B cell (primary cell): ENCODE data around the gene DHRS4. TPM values are rescaled to one million over a fixed set of nuclear protein-coding genes. Genes with fewer than 3 reads are reported as not detected.
A peak's percentile ranks its signal among the peaks of the same experiment; 100 is the strongest.
"Not testable (repeated sequence)": the region's sequence is repeated elsewhere in the genome, so short reads cannot be mapped to it uniquely, and the experiment has no call there.

ENCODE experiments used
- ATAC-seq: fragments of 200-7000 bp; cut with Tn5 transposase; one replicate; pipeline ENCODE4 v1.10.0; 2021; ENCODE audit warnings: low read depth, mild to moderate bottlenecking, moderate number of reproducible peaks, moderate library complexity
- CTCF ChIA-PET: fragments of 350-600 bp; sonication (Branson Sonifier 250); formaldehyde crosslinking; loops from one replicate; lab custom pipeline; 2021; ENCODE audit warnings: antibody characterized with exemption, inconsistent platforms; lab: Charles Lee
- POLR2A ChIA-PET: fragments of 350-600 bp; sonication (Branson Sonifier 250); formaldehyde crosslinking; loops from one replicate; lab custom pipeline; 2021; ENCODE audit warnings: antibody characterized with exemption; lab: Charles Lee
- DNase-seq: peaks from one replicate; pipeline ENCODE4 v3.0.0; 2013
- H2AFZ ChIP-seq: 2 replicates; pipeline ENCODE4 v1.6.1; 2012; ENCODE audit warnings: mild to moderate bottlenecking, low read depth, low read length; ENCODE audit not compliant: insufficient read depth, poor library complexity, severe bottlenecking
- H3K27ac ChIP-seq, 2 donors: 1 replicate in 1 of 2; 2 replicates in 1 of 2; pipeline ENCODE4 v1.5.1; 2012 to 2013; ENCODE audit warnings: low read length in 2 of 2, mild to moderate bottlenecking in 2 of 2, moderate library complexity in 1 of 2
- H3K27me3 ChIP-seq, 4 experiments: fragments of 200-600 bp in 1 of 4; sonication (generic) in 1 of 4; replicated peaks in 1 of 4; 1 replicate in 2 of 4; 2 replicates in 2 of 4; pipeline versions ENCODE4 v1.6.1 to v1.7.0; 2013 to 2016; ENCODE audit warnings: low read length in 3 of 4, mild to moderate bottlenecking in 2 of 4, mixed read lengths in 1 of 4, moderate library complexity in 1 of 4; ENCODE audit not compliant: insufficient read depth in 4 of 4, control insufficient read depth in 3 of 4; ENCODE audit errors: control extremely low read depth in 1 of 4
- H3K36me3 ChIP-seq, 2 experiments: replicated peaks in 1 of 2; 1 replicate in 1 of 2; 2 replicates in 1 of 2; pipeline versions ENCODE4 v1.6.1 to v1.7.1; 2013; ENCODE audit warnings: low read length in 1 of 2; ENCODE audit not compliant: insufficient read depth in 2 of 2, control insufficient read depth in 1 of 2; ENCODE audit errors: control extremely low read depth in 1 of 2, extremely low read depth in 1 of 2
- H3K4me1 ChIP-seq, 2 donors: fragments of 200-600 bp in 1 of 2; sonication (generic) in 1 of 2; 1 replicate in 1 of 2; 2 replicates in 1 of 2; pipeline versions ENCODE4 v1.5.1 to v1.6.1; 2013 to 2017; ENCODE audit warnings: low read length in 2 of 2; ENCODE audit not compliant: control insufficient read depth in 2 of 2, insufficient read depth in 2 of 2
- H3K4me2 ChIP-seq: replicated peaks from 2 replicates; pipeline ENCODE3; 2012; ENCODE audit warnings: mild to moderate bottlenecking, low read depth, low read length; ENCODE audit not compliant: poor library complexity, severe bottlenecking
- H3K4me3 ChIP-seq, 5 experiments: fragments of 200-600 bp in 1 of 5; sonication (generic) in 1 of 5; 1 replicate in 3 of 5; 2 replicates in 2 of 5; pipeline versions ENCODE4 v1.5.1 to v1.7.0; 2011 to 2016; ENCODE audit warnings: low read length in 4 of 5, mild to moderate bottlenecking in 4 of 5, low read depth in 2 of 5, control low read depth in 1 of 5, moderate library complexity in 1 of 5; ENCODE audit not compliant: insufficient read depth in 1 of 5; ENCODE audit errors: control extremely low read depth in 1 of 5, extremely low read depth in 1 of 5
- H3K79me2 ChIP-seq: fragments of 200-600 bp; sonication (generic); one replicate; pipeline ENCODE4 v1.6.0; 2016; ENCODE audit warnings: low read length; ENCODE audit not compliant: control insufficient read depth, insufficient read depth
- H3K9ac ChIP-seq: fragments of 200-600 bp; sonication (generic); 2 replicates; pipeline ENCODE4 v1.6.1; 2017; ENCODE audit warnings: mild to moderate bottlenecking, low read length, moderate library complexity
- H3K9me3 ChIP-seq, 3 donors: one replicate each; pipeline versions ENCODE4 v1.6.1 to v1.7.1; 2013; ENCODE audit warnings: low read length in 2 of 3; ENCODE audit not compliant: control insufficient read depth in 2 of 3, insufficient read depth in 1 of 3; ENCODE audit errors: control extremely low read depth in 1 of 3
- H4K20me1 ChIP-seq: 2 replicates; pipeline ENCODE4 v1.6.0; 2012; ENCODE audit warnings: mild to moderate bottlenecking, low read length; ENCODE audit not compliant: insufficient read depth, control insufficient read depth, poor library complexity, severe bottlenecking
- H3K27ac Mint-ChIP-seq: one replicate; pipeline ENCODE4 v1.8.0; 2021; ENCODE audit warnings: mixed read lengths
- H3K27me3 Mint-ChIP-seq: one replicate; pipeline ENCODE4 v1.8.0; 2021; ENCODE audit warnings: mixed read lengths
- H3K4me1 Mint-ChIP-seq: one replicate; pipeline ENCODE4 v1.8.0; 2021; ENCODE audit warnings: mixed read lengths
- H3K4me3 Mint-ChIP-seq: one replicate; pipeline ENCODE4 v1.8.0; 2021; ENCODE audit warnings: mixed read lengths
- H3K9me3 Mint-ChIP-seq: one replicate; pipeline ENCODE4 v1.8.0; 2022; ENCODE audit warnings: mixed read lengths; ENCODE audit not compliant: insufficient read depth
- WGBS: methylation state at CpG from one replicate; pipeline ENCODE4 v1.1.5; 2013; ENCODE audit warnings: missing lambda C conversion rate; ENCODE audit not compliant: insufficient coverage; 5-methylcytosine and 5-hydroxymethylcytosine counted together
- intact Hi-C: fragments of 100-400 bp; cut with micrococcal nuclease; formaldehyde crosslinking; loops from one replicate; pipeline ENCODE4 v1.10.0; 2022
- polyA plus RNA-seq: library from polyadenylated mRNA; depleted of rRNA; stranded (reverse); fragments of >200 nt; gene quantifications from 2 replicates; pipeline ENCODE4 v1.2.3, GENCODE V29; 2012
- total RNA-seq, 2 donors: library from RNA; stranded (reverse); fragments of 120-200 nt in 1 of 2; gene quantifications; 1 replicate in 1 of 2; 2 replicates in 1 of 2; pipeline versions ENCODE4 v1.2.3 to v1.2.4, GENCODE V29; 2013 to 2022

DHRS4 gene
- total and polyA plus RNA-seq, 2 donors (not counting 1 experiment from before 2014, with no cell fraction given), result 15.6 to 16.2 TPM

DNA sequence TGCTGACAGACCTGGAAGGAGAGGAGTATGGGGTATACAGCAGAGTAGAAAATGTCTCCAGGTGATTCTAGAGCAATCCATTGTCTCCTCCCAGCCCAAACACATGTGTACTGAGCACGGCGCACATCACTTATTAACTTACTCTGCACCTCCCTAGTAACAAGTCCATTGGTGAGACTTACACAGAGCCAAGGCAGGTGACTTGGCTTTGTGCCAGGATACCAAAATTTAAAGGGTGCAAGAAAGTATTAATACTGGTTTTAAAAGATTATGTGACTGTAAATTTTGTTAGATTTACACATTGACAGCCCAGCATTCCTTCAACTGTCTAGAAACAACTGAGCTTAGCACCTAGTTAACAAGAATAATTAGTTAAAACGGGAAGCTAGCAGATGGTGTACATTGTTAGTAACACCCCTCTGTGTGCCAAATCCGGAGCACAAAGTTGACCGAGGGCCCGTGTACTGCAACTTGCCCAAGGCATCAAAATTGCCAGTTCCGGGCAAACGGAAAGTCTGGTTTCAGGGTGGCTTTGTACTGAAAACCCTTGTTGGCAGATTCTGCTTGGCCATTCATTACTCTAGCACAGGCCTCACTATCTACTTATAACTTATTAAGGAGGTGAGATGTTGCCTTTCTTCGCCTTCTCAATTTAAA is 4.5 kb downstream of the DHRS4 start:
- H3K9ac ChIP-seq, H4K20me1 ChIP-seq, H3K9me3 Mint-ChIP-seq, H3K27ac ChIP-seq, H2AFZ ChIP-seq, H3K9me3 ChIP-seq, POLR2A ChIA-PET, ATAC-seq, CTCF ChIA-PET, H3K4me1 Mint-ChIP-seq, H3K27me3 Mint-ChIP-seq, H3K36me3 ChIP-seq, H3K4me3 Mint-ChIP-seq, H3K27me3 ChIP-seq, H3K79me2 ChIP-seq, H3K4me3 ChIP-seq, DNase-seq, H3K4me2 ChIP-seq, H3K27ac Mint-ChIP-seq: not testable (repeated sequence)
- H3K4me1 ChIP-seq, result peaks cover 7 to 11% of the 10 kb centered on the region in 2 donors
- 99% methylated on average over 5 of the region's 9 CpGs for WGBS
- intact Hi-C loops, result loop anchor here (10.0 kb wide), 1 partner anchor 57 kb away; no protein-coding TSS in a partner anchor

GRCh38 chr14:23960899-23961298 is 7.3 kb downstream of the DHRS4 start:
- H2AFZ ChIP-seq, H3K4me1 ChIP-seq, H3K9me3 Mint-ChIP-seq, H3K4me1 Mint-ChIP-seq, intact Hi-C loops, ATAC-seq, CTCF ChIA-PET, H3K9me3 ChIP-seq, H3K27me3 Mint-ChIP-seq, H3K4me3 ChIP-seq, H3K4me2 ChIP-seq, H3K4me3 Mint-ChIP-seq, DNase-seq, H3K9ac ChIP-seq, H3K36me3 ChIP-seq, H4K20me1 ChIP-seq, H3K27ac Mint-ChIP-seq, POLR2A ChIA-PET, H3K27me3 ChIP-seq, H3K79me2 ChIP-seq, H3K27ac ChIP-seq: not testable (repeated sequence)

GRCh38 chr14:23961704-23962103 is 8.1 kb downstream of the DHRS4 start:
- H3K9me3 ChIP-seq, DNase-seq, H3K79me2 ChIP-seq, H3K4me1 Mint-ChIP-seq, H3K4me3 Mint-ChIP-seq, H3K36me3 ChIP-seq, H4K20me1 ChIP-seq, CTCF ChIA-PET, H3K4me3 ChIP-seq, H3K4me2 ChIP-seq, ATAC-seq, H3K27me3 Mint-ChIP-seq, H3K27me3 ChIP-seq, H3K9me3 Mint-ChIP-seq, H3K4me1 ChIP-seq, H3K27ac ChIP-seq, intact Hi-C loops, H3K9ac ChIP-seq, H2AFZ ChIP-seq, POLR2A ChIA-PET, H3K27ac Mint-ChIP-seq: not testable (repeated sequence)
- WGBS, result no CpG with 5 or more reads among the region's 2 CpGs

DNA sequence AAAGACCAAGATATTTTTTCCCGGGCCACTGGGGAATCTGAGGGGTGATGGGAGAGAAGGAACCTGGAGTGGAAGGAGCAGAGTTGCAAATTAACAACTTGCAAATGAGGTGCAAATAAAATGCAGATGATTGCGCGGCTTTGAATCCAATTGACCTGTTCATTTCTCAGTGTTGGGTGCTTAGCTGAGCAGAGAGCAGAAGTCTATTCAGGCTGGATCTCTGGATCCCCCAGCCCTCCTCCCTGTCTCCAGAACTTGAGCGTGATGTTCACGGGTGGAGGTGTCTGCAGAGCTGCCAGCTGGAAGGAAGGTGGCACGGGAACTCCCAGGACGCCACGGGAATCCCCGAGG is 15.5 kb downstream of the DHRS4 start:
- H3K9me3 Mint-ChIP-seq, H3K27me3 ChIP-seq, intact Hi-C loops, H3K4me1 Mint-ChIP-seq, DNase-seq, H3K27me3 Mint-ChIP-seq, H3K36me3 ChIP-seq, H3K27ac Mint-ChIP-seq, CTCF ChIA-PET, H4K20me1 ChIP-seq, H3K9me3 ChIP-seq, H3K4me3 Mint-ChIP-seq, H3K4me2 ChIP-seq, H3K27ac ChIP-seq, POLR2A ChIA-PET, ATAC-seq, H3K79me2 ChIP-seq: not testable (repeated sequence)
- Histone ChIP-seq H3K4me1 (peaks cover 0 to 15% of the 10 kb centered on the region in 2 donors), H3K4me3 (peak overlapping the region in 1 of 5 experiments; percentile 43), H2AFZ (peak overlapping the region; percentile 56), H3K9ac (peak overlapping the region; percentile 53)
- WGBS, result no CpG with 5 or more reads among the region's 9 CpGs
